Neutrophil (primary cell): ENCODE results near the gene CCDC192.

Experiments used
- H3K27ac ChIP-seq: fragments of 200-600 bp; sonication (generic); 2 replicates; pipeline ENCODE4 v1.5.1; 2016; ENCODE audit warnings: mild to moderate bottlenecking, moderate library complexity
- H3K27me3 ChIP-seq: fragments of 200-600 bp; sonication (generic); 2 replicates; pipeline ENCODE4 v1.6.0; 2016; ENCODE audit warnings: mild to moderate bottlenecking
- H3K36me3 ChIP-seq: fragments of 200-600 bp; sonication (generic); 2 replicates; pipeline ENCODE4 v1.5.1; 2017
- H3K4me1 ChIP-seq, 2 experiments: fragments of 200-600 bp in 1 of 2; sonication (generic) in 1 of 2; 1 replicate in 1 of 2; 2 replicates in 1 of 2; pipeline versions ENCODE4 v1.5.1 to v1.6.1; 2013 to 2016; ENCODE audit warnings: low read depth in 1 of 2, low read length in 1 of 2, mild to moderate bottlenecking in 1 of 2, moderate library complexity in 1 of 2; ENCODE audit not compliant: control insufficient read depth in 1 of 2, insufficient read depth in 1 of 2
- H3K4me3 ChIP-seq, 2 experiments: fragments of 200-600 bp in 1 of 2; sonication (generic) in 1 of 2; 1 replicate in 1 of 2; 2 replicates in 1 of 2; pipeline ENCODE4 v1.5.1; 2013 to 2016; ENCODE audit warnings: low read depth in 1 of 2, low read length in 1 of 2, mild to moderate bottlenecking in 1 of 2, moderate library complexity in 1 of 2
- H3K9me3 ChIP-seq: fragments of 200-600 bp; sonication (generic); 2 replicates; pipeline ENCODE4 v1.5.1; 2016
- TF ChIP-seq, protein P1 (sequence below): fragments of 200-600 bp; sonication (generic); IDR thresholded peaks from 2 replicates; pipeline ENCODE4 v1.5.1; 2016; ENCODE audit warnings: antibody characterized with exemption

Gene CCDC192

DNA sequence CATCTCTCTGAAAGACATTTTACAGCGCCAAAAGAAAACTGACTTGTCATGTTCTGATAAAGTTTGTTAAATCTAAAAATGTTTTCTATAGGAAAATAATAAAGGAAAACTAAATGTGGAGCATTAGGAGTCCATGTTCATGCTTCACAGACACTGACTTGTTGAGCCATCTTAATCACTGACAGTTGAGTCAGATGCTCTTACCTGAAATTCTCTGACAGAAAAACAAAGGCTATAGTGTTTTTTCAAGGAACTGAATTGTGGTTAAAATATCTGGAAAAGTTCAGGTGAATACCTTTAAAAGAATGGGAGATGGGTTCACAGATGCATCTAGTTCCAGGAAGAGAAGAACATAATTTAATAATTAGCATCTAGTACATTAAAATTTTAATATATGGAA is 266.9 kb downstream of the CCDC192 start:
- no peaks in the 10 kb centered on the region for H3K9me3 ChIP-seq
- H3K4me1 ChIP-seq = no peaks in the 10 kb centered on the region
- H3K36me3 ChIP-seq = no peaks in the 10 kb centered on the region
- H3K27ac ChIP-seq = no peak overlapping the region
- H3K27me3 ChIP-seq = no peaks in the 10 kb centered on the region
- TF ChIP-seq, protein P1, sequence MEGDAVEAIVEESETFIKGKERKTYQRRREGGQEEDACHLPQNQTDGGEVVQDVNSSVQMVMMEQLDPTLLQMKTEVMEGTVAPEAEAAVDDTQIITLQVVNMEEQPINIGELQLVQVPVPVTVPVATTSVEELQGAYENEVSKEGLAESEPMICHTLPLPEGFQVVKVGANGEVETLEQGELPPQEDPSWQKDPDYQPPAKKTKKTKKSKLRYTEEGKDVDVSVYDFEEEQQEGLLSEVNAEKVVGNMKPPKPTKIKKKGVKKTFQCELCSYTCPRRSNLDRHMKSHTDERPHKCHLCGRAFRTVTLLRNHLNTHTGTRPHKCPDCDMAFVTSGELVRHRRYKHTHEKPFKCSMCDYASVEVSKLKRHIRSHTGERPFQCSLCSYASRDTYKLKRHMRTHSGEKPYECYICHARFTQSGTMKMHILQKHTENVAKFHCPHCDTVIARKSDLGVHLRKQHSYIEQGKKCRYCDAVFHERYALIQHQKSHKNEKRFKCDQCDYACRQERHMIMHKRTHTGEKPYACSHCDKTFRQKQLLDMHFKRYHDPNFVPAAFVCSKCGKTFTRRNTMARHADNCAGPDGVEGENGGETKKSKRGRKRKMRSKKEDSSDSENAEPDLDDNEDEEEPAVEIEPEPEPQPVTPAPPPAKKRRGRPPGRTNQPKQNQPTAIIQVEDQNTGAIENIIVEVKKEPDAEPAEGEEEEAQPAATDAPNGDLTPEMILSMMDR = no peak
- no peak overlapping the region for H3K4me3 ChIP-seq

DNA sequence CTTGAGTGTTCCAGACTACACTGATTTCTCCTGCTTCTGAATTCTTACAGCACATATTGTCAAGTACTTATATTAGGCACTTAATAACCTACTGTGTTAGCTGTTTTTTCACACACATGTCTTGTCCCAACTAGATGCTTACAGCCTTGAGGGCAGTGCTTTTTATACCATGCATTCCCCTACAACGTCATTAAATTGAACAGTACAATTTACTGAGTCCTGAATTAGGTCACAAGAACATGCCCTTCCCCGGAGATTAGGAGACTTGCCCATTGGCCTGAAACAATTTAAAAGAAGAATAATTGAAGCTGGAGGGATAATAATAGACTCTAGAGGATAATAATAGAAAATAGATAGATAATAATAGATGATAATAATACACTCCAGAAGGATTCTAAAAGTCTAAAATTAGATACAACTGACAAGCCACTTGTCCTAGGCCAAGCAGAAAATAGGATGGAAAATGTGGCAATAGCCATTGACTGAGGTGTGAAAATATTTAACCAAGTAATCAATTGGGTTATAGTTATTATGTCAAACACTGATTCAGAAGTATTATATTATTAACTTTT is 267.7 kb downstream of the CCDC192 start:
- TF ChIP-seq, protein P1 = no peak
- no peak overlapping the region for H3K27ac ChIP-seq

DNA sequence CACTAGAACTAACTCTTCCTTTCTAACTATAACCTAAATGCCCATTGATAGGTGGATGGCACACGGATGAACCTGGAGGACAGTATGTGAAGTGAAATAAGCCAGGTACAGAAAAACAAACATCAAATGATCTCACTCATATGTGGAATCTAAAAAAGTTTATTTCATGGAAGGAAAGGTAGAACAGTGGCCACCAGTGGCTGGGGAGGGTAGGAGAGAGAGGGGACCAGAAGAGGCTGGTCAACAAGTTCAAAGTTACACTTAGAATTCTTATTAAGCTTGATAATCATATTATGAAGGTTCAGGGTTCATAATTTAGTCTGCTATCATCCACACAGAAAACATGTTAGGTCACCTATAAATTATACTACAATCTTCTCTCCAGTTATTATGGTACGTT is 272.8 kb downstream of the CCDC192 start:
- Histone ChIP-seq H3K36me3 (no peaks in the 10 kb centered on the region), H3K4me1 (no peaks in the 10 kb centered on the region), H3K9me3 (no peaks in the 10 kb centered on the region), H3K27ac (no peak overlapping the region), H3K4me3 (no peak overlapping the region), H3K27me3 (no peaks in the 10 kb centered on the region)
- TF ChIP-seq, protein P1 = no peak

More for the DNA sequence above, 267.7 kb downstream of the CCDC192 start:
- Histone ChIP-seq H3K9me3 (no peaks in the 10 kb centered on the region), H3K4me1 (no peaks in the 10 kb centered on the region), H3K4me3 (no peak overlapping the region), H3K27me3 (no peaks in the 10 kb centered on the region), H3K36me3 (no peaks in the 10 kb centered on the region)

DNA sequence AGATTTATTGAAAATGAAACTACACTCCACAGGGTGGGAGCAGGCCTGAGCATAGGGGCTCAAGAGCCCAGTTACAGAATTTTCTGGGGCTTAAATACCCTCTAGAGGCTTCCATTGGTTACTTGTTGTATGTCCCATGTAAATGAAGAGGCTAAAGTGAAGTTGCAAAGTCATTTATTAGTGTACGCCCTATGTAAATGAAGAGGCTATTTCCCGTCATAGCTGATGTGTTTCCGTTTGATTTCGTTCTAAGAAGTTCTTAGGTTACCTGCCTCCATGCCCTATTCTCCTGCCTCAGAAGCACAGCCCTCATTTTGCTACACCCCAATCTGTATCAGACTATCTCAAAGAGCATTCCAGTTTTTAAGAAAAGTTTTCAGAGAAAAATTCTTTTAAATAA is 273.3 kb downstream of the CCDC192 start:
- TF ChIP-seq, protein P1 = no peak
- Histone ChIP-seq H3K36me3 (no peaks in the 10 kb centered on the region), H3K4me3 (no peak overlapping the region), H3K9me3 (no peaks in the 10 kb centered on the region), H3K4me1 (no peaks in the 10 kb centered on the region), H3K27ac (no peak overlapping the region), H3K27me3 (no peaks in the 10 kb centered on the region)

DNA sequence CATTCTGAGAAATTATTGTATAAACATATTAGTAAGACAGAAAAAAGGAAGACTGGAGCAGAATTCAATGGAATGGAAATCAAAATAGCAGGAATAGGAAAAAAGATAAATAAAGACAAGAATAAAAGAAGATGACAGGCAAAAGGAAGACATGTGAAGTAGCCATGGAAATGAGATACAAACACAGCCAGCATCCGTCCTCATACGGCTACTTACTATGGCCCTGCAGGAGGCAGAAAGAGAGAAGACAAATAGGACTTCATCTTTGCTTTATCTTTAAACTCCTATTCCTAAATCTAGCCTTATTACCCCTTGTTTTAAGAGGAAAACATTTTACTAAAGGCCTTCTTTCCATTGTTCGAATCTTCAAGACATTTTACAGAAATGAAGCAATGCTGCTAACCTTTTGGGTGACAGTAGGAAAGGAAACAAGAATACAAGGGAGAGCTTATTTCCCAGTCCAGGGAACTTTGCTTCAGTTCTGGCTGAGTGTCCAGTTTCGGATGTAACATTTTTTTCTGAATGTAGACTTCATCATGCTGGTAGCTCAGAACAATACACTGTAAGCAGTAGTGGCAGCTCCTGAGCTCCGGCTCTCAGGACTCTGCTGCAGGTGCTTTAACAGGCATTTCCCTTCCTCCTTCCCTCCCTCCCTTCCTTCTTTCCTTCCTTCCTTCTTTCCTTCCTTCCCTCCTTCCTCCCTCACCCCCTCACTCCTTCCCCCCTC is 274.0 kb downstream of the CCDC192 start:
- H3K4me1 ChIP-seq = no peaks in the 10 kb centered on the region
- no peak overlapping the region for H3K4me3 ChIP-seq
- TF ChIP-seq, protein P1 = no peak
- H3K9me3 ChIP-seq = no peaks in the 10 kb centered on the region
- no peaks in the 10 kb centered on the region for H3K36me3 ChIP-seq
- no peaks in the 10 kb centered on the region for H3K27me3 ChIP-seq
- no peak overlapping the region for H3K27ac ChIP-seq
